Stomach (tissue), 19 donors: ENCODE data around the gene SEC24D. TPM values are rescaled to one million over a fixed set of nuclear protein-coding genes. Genes with fewer than 3 reads are reported as not detected.

Experiments used
- DNase-seq, 2 donors: peaks; one replicate each; pipeline versions ENCODE4 v3.0.0 to v3.0.0-alpha.2; 2013 to 2019
- H3K27ac ChIP-seq, 5 donors: fragments of 200-600 bp in 4 of 5; sonication (generic) in 4 of 5; one replicate each; pipeline ENCODE4 v1.5.1; 2013 to 2019; ENCODE audit warnings: mild to moderate bottlenecking in 1 of 5, moderate library complexity in 1 of 5
- H3K27me3 ChIP-seq, 3 donors: fragments of 200-600 bp; sonication (generic); one replicate each; pipeline ENCODE4 v1.5.1; 2017 to 2019; ENCODE audit warnings: mixed run types in 1 of 3
- H3K36me3 ChIP-seq, 4 donors: fragments of 200-600 bp; sonication (generic); 1 replicate in 3 of 4; 2 replicates in 1 of 4; pipeline ENCODE4 v1.5.1; 2016 to 2019
- H3K4me1 ChIP-seq, 4 donors: fragments of 200-600 bp; sonication (generic); one replicate each; pipeline ENCODE4 v1.5.1; 2016 to 2019
- H3K4me3 ChIP-seq, 4 donors: fragments of 200-600 bp; sonication (generic) in 3 of 4; one replicate each; pipeline ENCODE4 v1.5.1; 2016 to 2019; ENCODE audit warnings: mild to moderate bottlenecking in 1 of 4
- H3K9me3 ChIP-seq, 4 donors: fragments of 200-600 bp; sonication (generic); one replicate each; pipeline ENCODE4 v1.5.1; 2016 to 2019
- EP300 ChIP-seq: sonication (generic); formaldehyde crosslinking; IDR thresholded peaks from one replicate; pipeline ENCODE4 v1.6.1; 2017; ENCODE audit warnings: antibody characterized with exemption
- POLR2A ChIP-seq, 4 donors: fragments of 450-650 bp; IDR thresholded peaks; one replicate each; pipeline ENCODE4 v1.6.1; 2016; ENCODE audit warnings: antibody characterized with exemption in 4 of 4, control low read depth in 2 of 4, mild to moderate bottlenecking in 1 of 4, moderate library complexity in 1 of 4
- POLR2AphosphoS5 ChIP-seq, 3 donors: sonication (generic); formaldehyde crosslinking; IDR thresholded peaks; one replicate each; pipeline ENCODE4 v1.6.1; 2016; ENCODE audit warnings: antibody characterized with exemption in 3 of 3
- WGBS, 5 donors: extraction: QIAGEN DNeasy Blood & Tissue Kit in 3 of 5; methylation state at CpG; one replicate each; pipeline versions ENCODE4 v1.1.5 to v1.1.7; 2013 to 2018; 5-methylcytosine and 5-hydroxymethylcytosine counted together
- intact Hi-C: fragments of 100-400 bp; cut with DNase I; formaldehyde crosslinking; loops from one replicate; pipeline ENCODE4 v1.15.1; 2023; ENCODE audit warnings: low total_unique reads
- long read RNA-seq, 10 donors: transcript quantifications; one replicate each; lab custom pipeline, GENCODE V29; 2026
- polyA plus RNA-seq, 3 donors: library from polyadenylated mRNA; stranded (reverse); fragments of 200-250 nt; gene quantifications; one replicate each; pipeline ENCODE4 v1.2.3, GENCODE V29; 2013
- total RNA-seq, 5 donors: library from RNA; depleted of rRNA; stranded (reverse); fragments of >200 nt; gene quantifications; one replicate each; pipeline versions ENCODE4 v1.1.0 to v1.2.3, GENCODE V29; 2014 to 2016
- TF ChIP-seq, protein P1 (sequence below), 7 experiments: fragments of 450-650 bp in 4 of 7; fragments of 200-600 bp in 3 of 7; sonication (generic) in 3 of 7; IDR thresholded peaks; one replicate each; pipeline ENCODE4 v1.5.1; 2016 to 2019; ENCODE audit warnings: antibody characterized with exemption in 7 of 7, control low read depth in 2 of 7, mild to moderate bottlenecking in 1 of 7
- donor health status: healthy with polysubstance abuse.
- donor health status: Bipolar disorder and iron deficiency.
- donor health status: healthy.

SEC24D gene, protein sequence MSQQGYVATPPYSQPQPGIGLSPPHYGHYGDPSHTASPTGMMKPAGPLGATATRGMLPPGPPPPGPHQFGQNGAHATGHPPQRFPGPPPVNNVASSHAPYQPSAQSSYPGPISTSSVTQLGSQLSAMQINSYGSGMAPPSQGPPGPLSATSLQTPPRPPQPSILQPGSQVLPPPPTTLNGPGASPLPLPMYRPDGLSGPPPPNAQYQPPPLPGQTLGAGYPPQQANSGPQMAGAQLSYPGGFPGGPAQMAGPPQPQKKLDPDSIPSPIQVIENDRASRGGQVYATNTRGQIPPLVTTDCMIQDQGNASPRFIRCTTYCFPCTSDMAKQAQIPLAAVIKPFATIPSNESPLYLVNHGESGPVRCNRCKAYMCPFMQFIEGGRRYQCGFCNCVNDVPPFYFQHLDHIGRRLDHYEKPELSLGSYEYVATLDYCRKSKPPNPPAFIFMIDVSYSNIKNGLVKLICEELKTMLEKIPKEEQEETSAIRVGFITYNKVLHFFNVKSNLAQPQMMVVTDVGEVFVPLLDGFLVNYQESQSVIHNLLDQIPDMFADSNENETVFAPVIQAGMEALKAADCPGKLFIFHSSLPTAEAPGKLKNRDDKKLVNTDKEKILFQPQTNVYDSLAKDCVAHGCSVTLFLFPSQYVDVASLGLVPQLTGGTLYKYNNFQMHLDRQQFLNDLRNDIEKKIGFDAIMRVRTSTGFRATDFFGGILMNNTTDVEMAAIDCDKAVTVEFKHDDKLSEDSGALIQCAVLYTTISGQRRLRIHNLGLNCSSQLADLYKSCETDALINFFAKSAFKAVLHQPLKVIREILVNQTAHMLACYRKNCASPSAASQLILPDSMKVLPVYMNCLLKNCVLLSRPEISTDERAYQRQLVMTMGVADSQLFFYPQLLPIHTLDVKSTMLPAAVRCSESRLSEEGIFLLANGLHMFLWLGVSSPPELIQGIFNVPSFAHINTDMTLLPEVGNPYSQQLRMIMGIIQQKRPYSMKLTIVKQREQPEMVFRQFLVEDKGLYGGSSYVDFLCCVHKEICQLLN
- total RNA-seq (100 to 1,000 TPM in 1 of 5 donors, 10 to 100 TPM in 4; 25.9 to 132 (median 55.8) TPM), polyA plus RNA-seq (10 to 100 TPM in 2 of 3 donors, 1 to 10 TPM in 1; 6.7 to 19.6 (median 17.4) TPM)
- long read RNA-seq, donor 1, full-length matches to known transcripts = 2 of 2 reads
- long read RNA-seq, donor 1, partial matches to known transcripts = 0 of 2 reads
- long read RNA-seq, donor 1, other reads (novel, unspliced or antisense) = 0 of 2 reads
- long read RNA-seq, donor 2, full-length matches to known transcripts = 4 of 4 reads
- long read RNA-seq, donor 2, partial matches to known transcripts = 0 of 4 reads
- long read RNA-seq, donor 2, other reads (novel, unspliced or antisense) = 0 of 4 reads
- long read RNA-seq, donor 3, partial matches to known transcripts = 0 of 1 reads
- long read RNA-seq, donor 3, other reads (novel, unspliced or antisense) = 0 of 1 reads
- long read RNA-seq, donor 4, full-length matches to known transcripts = 1 of 1 reads
- long read RNA-seq, donor 4, partial matches to known transcripts = 0 of 1 reads
- long read RNA-seq, donor 4, other reads (novel, unspliced or antisense) = 0 of 1 reads
- long read RNA-seq, donor 5, full-length matches to known transcripts = 3 of 8 reads
- long read RNA-seq, donor 5, partial matches to known transcripts = 5 of 8 reads
- long read RNA-seq, donor 5, other reads (novel, unspliced or antisense) = 0 of 8 reads
- long read RNA-seq, donor 6, full-length matches to known transcripts = 7 of 7 reads
- long read RNA-seq, donor 6, partial matches to known transcripts = 0 of 7 reads
- long read RNA-seq, donor 6, other reads (novel, unspliced or antisense) = 0 of 7 reads
- long read RNA-seq, donor 7, full-length matches to known transcripts = 1 of 6 reads
- long read RNA-seq, donor 7, partial matches to known transcripts = 5 of 6 reads
- long read RNA-seq, donor 7, other reads (novel, unspliced or antisense) = 0 of 6 reads
- long read RNA-seq, donor 8, full-length matches to known transcripts = 1 of 1 reads
- long read RNA-seq, donor 8, partial matches to known transcripts = 0 of 1 reads
- long read RNA-seq, donor 8, other reads (novel, unspliced or antisense) = 0 of 1 reads
- long read RNA-seq, donor 9, full-length matches to known transcripts = 3 of 3 reads
- long read RNA-seq, donor 9, partial matches to known transcripts = 0 of 3 reads
- long read RNA-seq, donor 9, other reads (novel, unspliced or antisense) = 0 of 3 reads
- long read RNA-seq, donor 10, partial matches to known transcripts = 0 of 1 reads
- long read RNA-seq, donor 10, other reads (novel, unspliced or antisense) = 0 of 1 reads

- peaks cover 18 to 29% (median 28%) of the 10 kb centered on the region in 4 donors for H3K36me3 ChIP-seq
- intact Hi-C loops = no loop called here
- 0 to 1% (median 0%) methylated on average over 30 to 69 of the region's 69 CpGs for WGBS, 5 donors
These were observed at the start of gene SEC24D for GRCh38 chr4:118835571-118836300. Gene SEC24D (minus strand): TSS chr4:118836126. CDS start chr4:118833696, 2,430 bp downstream.

DNA sequence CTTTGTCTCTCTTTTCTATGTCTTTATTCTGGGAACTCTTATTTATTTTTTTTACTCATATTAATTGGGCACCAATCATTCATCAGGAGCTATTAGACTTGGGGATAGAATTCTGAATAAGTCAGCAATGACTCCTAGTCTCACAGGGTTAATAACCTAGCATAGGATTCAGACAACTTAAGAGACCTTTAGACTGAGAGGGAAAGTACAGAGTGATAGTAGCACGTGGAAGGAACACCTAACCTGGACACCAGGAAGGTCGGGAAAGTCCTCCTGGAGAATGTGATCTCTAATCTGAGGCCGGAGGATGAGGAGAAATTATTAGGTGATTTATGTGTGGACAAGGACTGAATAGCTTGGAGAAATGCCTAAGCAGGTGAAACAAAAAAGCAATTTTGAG is 48.8 kb upstream of the SEC24D start:
- WGBS, 5 donors = 69 to 83% (median 80%) methylated on average over 3 of the region's 3 CpGs
- TF ChIP-seq, protein P1, sequence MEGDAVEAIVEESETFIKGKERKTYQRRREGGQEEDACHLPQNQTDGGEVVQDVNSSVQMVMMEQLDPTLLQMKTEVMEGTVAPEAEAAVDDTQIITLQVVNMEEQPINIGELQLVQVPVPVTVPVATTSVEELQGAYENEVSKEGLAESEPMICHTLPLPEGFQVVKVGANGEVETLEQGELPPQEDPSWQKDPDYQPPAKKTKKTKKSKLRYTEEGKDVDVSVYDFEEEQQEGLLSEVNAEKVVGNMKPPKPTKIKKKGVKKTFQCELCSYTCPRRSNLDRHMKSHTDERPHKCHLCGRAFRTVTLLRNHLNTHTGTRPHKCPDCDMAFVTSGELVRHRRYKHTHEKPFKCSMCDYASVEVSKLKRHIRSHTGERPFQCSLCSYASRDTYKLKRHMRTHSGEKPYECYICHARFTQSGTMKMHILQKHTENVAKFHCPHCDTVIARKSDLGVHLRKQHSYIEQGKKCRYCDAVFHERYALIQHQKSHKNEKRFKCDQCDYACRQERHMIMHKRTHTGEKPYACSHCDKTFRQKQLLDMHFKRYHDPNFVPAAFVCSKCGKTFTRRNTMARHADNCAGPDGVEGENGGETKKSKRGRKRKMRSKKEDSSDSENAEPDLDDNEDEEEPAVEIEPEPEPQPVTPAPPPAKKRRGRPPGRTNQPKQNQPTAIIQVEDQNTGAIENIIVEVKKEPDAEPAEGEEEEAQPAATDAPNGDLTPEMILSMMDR (IDR thresholded peaks at IDR 0.05) = no peak
- TF ChIP-seq POLR2AphosphoS5 (IDR thresholded peaks at IDR 0.05) (no peak), EP300 (no peak), POLR2A (IDR thresholded peaks at IDR 0.05) (no peak)
- intact Hi-C loops = no loop called here

More at GRCh38 chr4:118835571-118836300, at the start of gene SEC24D:
- Histone ChIP-seq H3K4me3 (peak within 1 kb of the TSS; percentile 81 to 98 (median 94)), H3K4me1 (peaks cover 15 to 50% (median 38%) of the 10 kb centered on the region in 4 donors), H3K27ac (peak within 1 kb of the TSS; percentile 98 to 99 (median 99)), H3K27me3 (no peaks in the 10 kb centered on the region), H3K9me3 (no peaks in the 10 kb centered on the region)
- peak; percentile 91 to 97 for DNase-seq
- TF ChIP-seq POLR2AphosphoS5 (IDR thresholded peaks at IDR 0.05) (peak; percentile 66 to 93 (median 88)), POLR2A (IDR thresholded peaks at IDR 0.05) (no peak), EP300 (no peak)
- TF ChIP-seq, protein P1 (IDR thresholded peaks at IDR 0.05) = peak in 1 of 7 experiments; percentile 19

GRCh38 chr4:118883861-118884260 is 47.9 kb upstream of the SEC24D start:
- no peak overlapping the region for H3K4me3 ChIP-seq
- TF ChIP-seq EP300 (no peak), POLR2AphosphoS5 (IDR thresholded peaks at IDR 0.05) (no peak), POLR2A (IDR thresholded peaks at IDR 0.05) (no peak)
- TF ChIP-seq, protein P1 (IDR thresholded peaks at IDR 0.05) = no peak
- DNase-seq = no peak
- no peaks in the 10 kb centered on the region for H3K9me3 ChIP-seq
- peaks cover 0 to 8% (median 4%) of the 10 kb centered on the region in 3 donors for H3K27me3 ChIP-seq
- WGBS, 5 donors = 63 to 82% (median 70%) methylated on average over 1 of the region's 1 CpG
- no peak overlapping the region for H3K27ac ChIP-seq
- intact Hi-C loops = no loop called here
- peaks cover 0 to 8% (median 3%) of the 10 kb centered on the region in 4 donors for H3K4me1 ChIP-seq
- H3K36me3 ChIP-seq = no peaks in the 10 kb centered on the region

More for the DNA sequence above, 48.8 kb upstream of the SEC24D start:
- Histone ChIP-seq H3K27me3 (peaks cover 0 to 9% (median 7%) of the 10 kb centered on the region in 3 donors), H3K4me1 (peaks cover 0 to 13% (median 5%) of the 10 kb centered on the region in 4 donors), H3K4me3 (no peak overlapping the region), H3K36me3 (no peaks in the 10 kb centered on the region), H3K9me3 (no peaks in the 10 kb centered on the region), H3K27ac (no peak overlapping the region)
- DNase-seq = no peak
